IMR-90 (cell line): ENCODE measurements around the gene SEMA3C. TPM values are rescaled to one million over a fixed set of nuclear protein-coding genes. Genes with fewer than 3 reads are reported as not detected.

Experiments
- ATAC-seq: fragments of 200-7000 bp; cut with Tn5 transposase; 2 replicates; pipeline ENCODE4 v1.9.1; 2020; ENCODE audit warnings: low read depth, mild to moderate bottlenecking, moderate library complexity
- BruUV-seq: library from RNA; stranded (reverse); fragments of 400-500 nt; replicated peaks from 2 replicates; lab custom pipeline; 2021; lab: Mats Ljungman, UMichigan
- CTCF ChIA-PET: fragments of 300-600 bp; formaldehyde crosslinking; extraction: SDS; loops from one replicate; lab custom pipeline; 2021; ENCODE audit warnings: antibody characterized with exemption; lab: Yijun Ruan, JAX
- POLR2A ChIA-PET: fragments of 300-600 bp; sonication (Branson Sonifier 250); formaldehyde crosslinking; loops from one replicate; lab custom pipeline; 2022; ENCODE audit warnings: antibody characterized with exemption; ENCODE audit not compliant: unreplicated experiment; lab: Charles Lee
- DNase-seq: peaks from one replicate; pipeline ENCODE4 v3.0.0; 2013
- H2AFZ ChIP-seq: replicated peaks from 2 replicates; pipeline ENCODE3; 2013; ENCODE audit warnings: low read length, mild to moderate bottlenecking; ENCODE audit not compliant: poor library complexity
- H2AK5ac ChIP-seq: 2 replicates; pipeline ENCODE4 v1.6.1; 2013; ENCODE audit warnings: low read depth, low read length, inconsistent platforms
- H2AK9ac ChIP-seq: replicated peaks from 2 replicates; pipeline ENCODE3; 2013; ENCODE audit warnings: mild to moderate bottlenecking, low read depth, low read length, moderate library complexity; ENCODE audit not compliant: poor library complexity
- H2BK120ac ChIP-seq: 2 replicates; pipeline ENCODE4 v1.6.1; 2013; ENCODE audit warnings: low read depth, low read length, inconsistent platforms
- H2BK15ac ChIP-seq: 3 replicates; pipeline ENCODE4 v1.6.1; 2013; ENCODE audit warnings: low read depth, low read length, inconsistent platforms
- H2BK20ac ChIP-seq: 2 replicates; pipeline ENCODE4 v1.6.1; 2013; ENCODE audit warnings: low read depth, mild to moderate bottlenecking, inconsistent platforms, low read length, moderate library complexity
- H2BK5ac ChIP-seq: 2 replicates; pipeline ENCODE4 v1.6.1; 2013; ENCODE audit warnings: mild to moderate bottlenecking, low read depth, low read length, inconsistent platforms; ENCODE audit not compliant: poor library complexity, severe bottlenecking
- H3K14ac ChIP-seq: replicated peaks from 2 replicates; pipeline ENCODE4 v1.6.1; 2013; ENCODE audit warnings: low read depth, low read length, inconsistent platforms
- H3K18ac ChIP-seq: 2 replicates; pipeline ENCODE4 v1.6.1; 2013; ENCODE audit warnings: low read depth, low read length, control low read depth
- H3K23ac ChIP-seq: 2 replicates; pipeline ENCODE4 v1.6.1; 2013; ENCODE audit warnings: low read depth, low read length, inconsistent platforms
- H3K27ac ChIP-seq: 2 replicates; pipeline ENCODE4 v1.5.1; 2013; ENCODE audit warnings: mild to moderate bottlenecking, control low read depth, low read length; ENCODE audit not compliant: insufficient read depth
- H3K27me3 ChIP-seq: 2 replicates; pipeline ENCODE4 v1.6.1; 2013; ENCODE audit warnings: low read length; ENCODE audit not compliant: control insufficient read depth, insufficient read depth
- H3K36me3 ChIP-seq: 2 replicates; pipeline ENCODE4 v1.6.1; 2013; ENCODE audit warnings: low read length, mixed read lengths; ENCODE audit not compliant: control insufficient read depth, insufficient read depth
- H3K4ac ChIP-seq: 2 replicates; pipeline ENCODE4 v1.6.1; 2013; ENCODE audit warnings: low read depth, low read length, inconsistent platforms
- H3K4me1 ChIP-seq: 2 replicates; pipeline ENCODE4 v1.6.1; 2013; ENCODE audit warnings: low read length, mixed read lengths; ENCODE audit not compliant: control insufficient read depth, insufficient read depth
- H3K4me2 ChIP-seq: 2 replicates; pipeline ENCODE4 v1.6.1; 2013; ENCODE audit warnings: low read depth, mild to moderate bottlenecking, control low read depth, low read length, moderate library complexity
- H3K4me3 ChIP-seq: 2 replicates; pipeline ENCODE4 v1.5.1; 2013; ENCODE audit warnings: low read depth, mild to moderate bottlenecking, control low read depth, low read length, moderate library complexity; ENCODE audit not compliant: insufficient read depth
- H3K56ac ChIP-seq: 2 replicates; pipeline ENCODE4 v1.6.1; 2013; ENCODE audit warnings: low read length, inconsistent platforms; ENCODE audit not compliant: insufficient read depth; ENCODE audit errors: extremely low read depth
- H3K79me1 ChIP-seq, 2 experiments: 2 replicates each; pipeline ENCODE4 v1.6.1; 2013; ENCODE audit warnings: low read length in 2 of 2, inconsistent platforms in 1 of 2, low read depth in 1 of 2
- H3K9ac ChIP-seq: 2 replicates; pipeline ENCODE4 v1.6.1; 2013; ENCODE audit warnings: low read depth, low read length, control low read depth
- H3K9me1 ChIP-seq: 2 replicates; pipeline ENCODE4 v1.6.1; 2013; ENCODE audit warnings: low read length, inconsistent platforms; ENCODE audit not compliant: insufficient read depth
- H3K9me3 ChIP-seq: 2 replicates; pipeline ENCODE4 v1.6.1; 2013; ENCODE audit warnings: low read length; ENCODE audit not compliant: control insufficient read depth, insufficient read depth
- H4K20me1 ChIP-seq: 2 replicates; pipeline ENCODE4 v1.6.1; 2013; ENCODE audit warnings: low read length, inconsistent platforms; ENCODE audit not compliant: insufficient read depth
- H4K5ac ChIP-seq: 2 replicates; pipeline ENCODE4 v1.6.1; 2013; ENCODE audit warnings: mild to moderate bottlenecking, low read depth, low read length, control low read depth
- H4K8ac ChIP-seq, 2 experiments: 2 replicates each; pipeline ENCODE4 v1.6.1; 2013; ENCODE audit warnings: low read depth in 2 of 2, low read length in 2 of 2, control low read depth in 1 of 2, inconsistent platforms in 1 of 2
- H4K91ac ChIP-seq: 2 replicates; pipeline ENCODE4 v1.6.1; 2013; ENCODE audit warnings: low read depth, low read length, inconsistent platforms; ENCODE audit not compliant: insufficient read depth
- CEBPB ChIP-seq: IDR thresholded peaks from 2 replicates; pipeline ENCODE4 v1.6.1; 2012; ENCODE audit warnings: low read depth, low read length, improper control_type of control experiment
- NFE2L2 ChIP-seq: fragments of 150-350 bp; IDR thresholded peaks from 2 replicates; pipeline ENCODE4 v1.6.1; 2016; ENCODE audit warnings: low read depth, mild to moderate bottlenecking, low read length
- whole genome bisulfite sequencing, 2 experiments: methylation state at CpG; one replicate each; pipeline versions ENCODE4 v1.1.5 to v1.1.7; 2013; ENCODE audit warnings: missing lambda C conversion rate in 2 of 2; ENCODE audit not compliant: insufficient read length in 1 of 2; ENCODE audit errors: extremely low coverage in 2 of 2; 5-methylcytosine and 5-hydroxymethylcytosine counted together
- dilution Hi-C: fragments of 300-500 bp; cut with HindIII; formaldehyde crosslinking; loops from one replicate; pipeline ENCODE4 v1.14.3; 2018; ENCODE audit warnings: low sequenced_read_pairs; ENCODE audit not compliant: unreplicated experiment
- in situ Hi-C: fragments of 300-500 bp; cut with MboI; formaldehyde crosslinking; loops from 3 replicates; pipeline ENCODE4 v1.14.3; 2019; ENCODE audit warnings: low sequenced_read_pairs, inconsistent platforms, mixed read lengths
- intact Hi-C: fragments of 100-400 bp; cut with micrococcal nuclease; formaldehyde crosslinking; loops from 2 replicates; pipeline ENCODE4 v1.10.0; 2022
- polyA plus RNA-seq, 3 experiments: library from polyadenylated mRNA; depleted of rRNA; stranded (reverse); fragments of >200 nt; gene quantifications; 2 replicates each; pipeline ENCODE4 v1.2.3, GENCODE V29; 2012; ENCODE audit warnings: low replicate concordance in 1 of 3
- total RNA-seq: library from RNA; depleted of rRNA; stranded (reverse); fragments of >200 nt; gene quantifications from 2 replicates; pipeline ENCODE4 v1.2.3, GENCODE V29; 2012

The SEMA3C gene
- total and polyA plus RNA-seq, 2 of the 4 experiments (the other 2 are of a cell fraction): 21.2 to 97.1 TPM

DNA sequence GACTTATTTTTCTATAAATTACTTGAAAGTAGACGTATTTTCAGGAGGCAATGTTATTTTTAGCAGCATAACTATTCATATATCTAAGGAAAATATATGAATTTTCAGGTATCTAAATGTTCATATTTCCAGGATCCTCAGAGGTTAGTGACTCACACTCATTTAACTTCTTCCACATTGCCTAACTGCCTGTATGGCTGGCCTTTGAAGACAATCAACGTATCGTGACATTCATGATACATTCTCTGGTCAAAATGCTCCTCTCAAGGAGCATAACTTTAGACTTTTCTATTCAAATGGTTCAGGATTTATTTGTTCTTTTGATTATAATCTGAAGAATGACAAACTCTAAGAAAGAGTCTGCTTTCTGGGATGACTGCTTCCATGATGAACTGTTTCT is 89.3 kb downstream of the SEMA3C start:
- no peak overlapping the region for H2AFZ ChIP-seq
- POLR2A ChIA-PET: no interaction called here
- H2AK9ac ChIP-seq: no peak overlapping the region
- H3K9ac ChIP-seq: no peak overlapping the region
- CTCF ChIA-PET: interaction anchor here (0.8 kb wide), 1 partner anchor 68 kb away, joined by 3 read pairs; no protein-coding TSS in a partner anchor
- dilution Hi-C loops: no loop called here
- no peaks in the 10 kb centered on the region for H4K20me1 ChIP-seq
- in situ Hi-C loops: no loop called here
- H3K14ac ChIP-seq: no peak overlapping the region
- no peak overlapping the region for H2BK15ac ChIP-seq
- no peak overlapping the region for H3K23ac ChIP-seq
- H3K79me1 ChIP-seq: peaks cover 5 to 8% of the 10 kb centered on the region in 2 experiments; a peak in 3 of 4 replicates
- H4K5ac ChIP-seq: no peak overlapping the region
- H3K9me1 ChIP-seq: peaks cover 2% of the 10 kb centered on the region; the same call in 1 of the 2 replicates
- DNase-seq (no peak), ATAC-seq (no peak)
- H3K4me2 ChIP-seq: no peak overlapping the region
- H3K4ac ChIP-seq: no peak overlapping the region
- H2BK20ac ChIP-seq: no peak overlapping the region
- H4K8ac ChIP-seq: no peak overlapping the region
- H3K4me3 ChIP-seq: no peak overlapping the region
- no peaks in the 10 kb centered on the region for H3K27me3 ChIP-seq
- no peak overlapping the region for H2BK5ac ChIP-seq
- no CpG with 5 or more reads among the region's 3 CpGs for WGBS, 2 experiments
- H3K4me1 ChIP-seq: peaks cover 6% of the 10 kb centered on the region; the same call in 1 of the 2 replicates
- no TSS peak for BruUV-seq
- no peak overlapping the region for H2AK5ac ChIP-seq
- no peak overlapping the region; the same call in 1 of the 2 replicates for H3K18ac ChIP-seq
- no peak overlapping the region for H3K56ac ChIP-seq
- no peak overlapping the region for H2BK120ac ChIP-seq
- TF ChIP-seq NFE2L2 (no peak), CEBPB (peak; percentile 32; the same call in 1 of the 2 replicates)
- no peaks in the 10 kb centered on the region for H3K9me3 ChIP-seq
- H3K27ac ChIP-seq: no peak overlapping the region
- H4K91ac ChIP-seq: no peak overlapping the region
- no peaks in the 10 kb centered on the region for H3K36me3 ChIP-seq
- intact Hi-C loops: loop anchor here (10.0 kb wide), 1 partner anchor 285 kb away; no protein-coding TSS in a partner anchor
